GM12875 (cell line): ENCODE measurements around the gene NOX4.
"Not testable (repeated sequence)": the region's sequence is repeated elsewhere in the genome, so short reads cannot be mapped to it uniquely, and the experiment has no call there.

Experiments
- H3K4me3 ChIP-seq: one replicate; pipeline ENCODE4 v1.5.1; 2011; ENCODE audit warnings: low read depth, low read length, control low read depth
- CTCF ChIP-seq: IDR thresholded peaks from 2 replicates; pipeline ENCODE4 v1.5.1; 2011; ENCODE audit warnings: low read depth, mild to moderate bottlenecking, control low read depth, inconsistent platforms, low read length, moderate library complexity, borderline replicate concordance; ENCODE audit not compliant: insufficient read depth

NOX4 gene

DNA sequence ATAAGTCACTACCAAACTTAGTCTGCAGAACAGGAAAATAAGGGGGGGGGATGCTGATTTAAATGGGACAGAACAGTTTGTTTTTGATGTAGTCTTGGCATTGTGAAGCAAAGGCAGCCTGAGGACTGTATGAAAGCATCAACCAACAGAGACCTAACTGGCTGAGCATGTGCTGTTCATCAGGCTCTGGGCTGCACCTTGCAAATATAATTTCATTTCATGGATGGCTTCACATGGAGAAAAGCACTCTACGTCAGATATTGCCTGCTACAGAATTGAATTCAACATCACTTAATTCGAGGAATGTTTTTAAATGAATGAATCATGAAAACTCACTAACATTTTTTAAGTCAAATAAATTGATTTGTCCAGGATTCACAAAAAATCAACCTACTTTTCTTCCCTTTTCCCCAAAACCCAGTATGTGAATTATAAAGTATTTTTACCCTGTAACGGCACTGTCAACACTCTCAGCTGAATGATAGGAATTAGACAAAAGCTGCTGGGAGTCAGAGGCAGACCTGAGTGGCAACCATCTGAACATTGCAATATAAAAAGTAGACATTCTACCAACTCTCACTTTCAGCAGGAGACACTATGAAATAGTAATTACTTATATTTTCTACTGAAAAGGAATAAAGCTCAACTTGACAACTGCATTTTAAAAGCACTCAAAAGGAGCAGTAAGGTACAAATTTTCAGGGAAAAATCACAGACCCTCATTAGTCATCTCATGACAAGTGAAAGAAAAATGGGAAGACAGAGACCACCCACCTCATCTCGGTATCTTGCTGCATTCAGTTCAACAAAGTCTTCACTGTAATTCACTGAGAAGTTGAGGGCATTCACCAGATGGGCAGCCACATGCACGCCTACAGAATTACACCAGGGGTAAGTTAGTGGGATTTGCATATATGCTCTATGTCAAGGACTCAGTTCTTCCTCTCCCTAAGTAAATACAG lies 47.5 kb downstream of the NOX4 start:
- H3K4me3 ChIP-seq = no peak overlapping the region
- no peak for TF ChIP-seq CTCF

DNA sequence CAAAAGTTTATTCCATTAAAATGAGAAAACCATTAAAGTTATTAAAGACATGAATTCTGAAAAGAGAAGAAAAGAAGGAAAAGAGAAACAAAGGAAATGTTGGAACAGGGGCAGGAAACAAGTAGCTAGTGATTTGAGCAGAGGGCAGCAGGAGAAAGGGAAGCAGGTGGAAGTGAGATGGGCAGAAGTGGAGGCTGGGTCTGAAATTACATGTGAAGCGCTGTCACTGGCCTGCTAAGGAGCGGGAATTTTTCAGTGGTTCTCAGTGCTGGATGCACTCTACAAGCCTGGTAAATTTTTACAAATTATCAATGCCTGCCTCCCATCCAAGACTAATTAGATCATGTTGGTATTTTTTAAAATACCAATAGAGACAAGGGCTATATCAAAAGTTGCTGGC lies 48.4 kb downstream of the NOX4 start:
- no peak overlapping the region for H3K4me3 ChIP-seq
- TF ChIP-seq CTCF = no peak

DNA sequence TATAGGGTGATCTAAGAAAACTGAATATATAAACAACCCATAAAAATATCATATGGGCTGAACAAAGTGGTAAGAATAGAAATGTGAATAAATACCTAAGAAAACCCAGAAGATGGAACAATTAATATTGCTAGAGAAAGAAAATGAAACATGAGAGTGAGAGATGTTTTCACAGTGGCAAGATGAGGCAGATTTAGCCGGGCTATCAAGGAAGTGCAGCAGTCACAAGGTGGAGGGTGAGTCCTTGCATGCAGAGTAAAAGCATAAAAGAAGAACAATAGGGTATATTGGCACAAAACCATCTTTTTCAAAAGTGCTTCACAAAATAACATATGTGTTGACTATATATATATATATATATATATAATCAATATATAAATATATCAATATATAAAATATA lies 49.6 kb downstream of the NOX4 start:
- H3K4me3 ChIP-seq = no peak overlapping the region
- no peak for TF ChIP-seq CTCF

DNA sequence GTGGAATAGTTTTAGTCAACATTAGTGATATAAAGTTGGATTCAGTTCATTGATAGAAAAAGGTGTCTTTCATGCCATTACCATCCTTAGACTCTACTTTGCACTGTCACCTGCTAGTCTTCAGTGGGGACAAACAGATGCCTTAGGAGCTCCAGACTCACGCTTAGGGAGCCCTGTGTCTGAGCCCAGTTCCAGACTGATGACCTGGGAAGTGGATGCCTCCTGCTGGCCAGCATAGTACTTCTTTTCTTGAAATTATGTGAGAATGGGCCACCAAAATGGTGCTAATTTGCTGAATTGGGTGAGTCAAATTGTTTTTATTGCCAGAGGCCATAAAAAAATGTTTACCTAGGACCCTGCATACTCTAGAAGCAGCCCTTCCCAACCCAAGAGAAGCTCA lies 53.9 kb downstream of the NOX4 start:
- no peak for TF ChIP-seq CTCF
- H3K4me3 ChIP-seq = no peak overlapping the region

DNA sequence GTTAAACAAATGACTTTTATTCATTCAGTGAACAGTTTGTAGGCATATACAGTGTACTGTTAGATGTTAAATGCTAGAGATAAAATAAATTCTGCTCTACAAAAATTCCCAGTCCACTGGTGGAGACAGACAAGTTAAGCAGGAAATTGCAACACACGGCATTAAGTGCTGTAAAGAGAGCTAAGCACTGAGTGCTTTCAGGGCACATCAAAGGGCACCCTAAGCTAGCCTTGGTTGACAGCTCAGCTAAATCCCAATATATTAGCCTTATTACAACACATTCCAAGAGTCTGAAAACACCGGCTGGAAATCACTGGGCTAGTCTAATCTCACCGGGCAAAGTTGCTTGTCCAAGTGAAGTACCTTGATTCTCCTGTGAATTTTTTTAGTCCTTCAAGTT lies 55.1 kb downstream of the NOX4 start:
- H3K4me3 ChIP-seq = no peak overlapping the region
- no peak for TF ChIP-seq CTCF

GRCh38 chr11:89433278-89433677 lies 57.9 kb downstream of the NOX4 start:
- TF ChIP-seq CTCF = no peak
- H3K4me3 ChIP-seq = no peak overlapping the region

DNA sequence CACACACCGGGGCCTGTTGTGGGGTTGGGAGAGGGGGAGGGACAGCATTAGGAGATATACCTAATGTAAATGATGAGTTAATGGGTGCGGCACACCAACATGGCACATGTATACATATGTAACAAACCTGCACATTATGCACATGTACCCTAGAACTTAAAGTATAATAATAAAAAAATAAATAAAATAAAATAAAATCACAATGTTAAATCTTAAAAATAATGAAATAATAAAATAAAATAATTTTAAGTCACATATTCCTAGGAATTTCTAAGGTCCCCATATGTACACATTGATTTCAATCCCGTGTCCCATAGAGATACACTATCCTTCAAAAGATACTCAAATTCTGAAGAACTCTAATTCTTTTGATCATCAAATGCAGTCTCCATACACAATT lies 59.0 kb downstream of the NOX4 start:
- H3K4me3 ChIP-seq = not testable (repeated sequence)

- not testable (repeated sequence) for H3K4me3 ChIP-seq
Measured at GRCh38 chr11:89426501-89426900, 64.7 kb downstream of the NOX4 start.
